HepG2 (cell line): ENCODE measurements around the gene SLC35F4. TPM values are rescaled to one million over a fixed set of nuclear protein-coding genes. Genes with fewer than 3 reads are reported as not detected.

Experiments used
- ATAC-seq: fragments of 200-7000 bp; cut with Tn5 transposase; 3 replicates; pipeline ENCODE4 v1.9.1; 2020; ENCODE audit warnings: mild to moderate bottlenecking, moderate library complexity
- BruUV-seq: library from RNA; stranded (reverse); fragments of 400-500 nt; replicated peaks from 2 replicates; lab custom pipeline; 2021; lab: Mats Ljungman, UMichigan
- CTCF ChIA-PET: fragments of 300-600 bp; formaldehyde crosslinking; extraction: SDS; loops from one replicate; lab custom pipeline; 2021; ENCODE audit warnings: low total read pairs, inconsistent platforms, low intra/inter-chr PET ratio; lab: Yijun Ruan, JAX
- POLR2A ChIA-PET: fragments of 350-600 bp; sonication (Branson Sonifier 250); formaldehyde crosslinking; loops from one replicate; lab custom pipeline; 2020; ENCODE audit warnings: antibody characterized with exemption, inconsistent platforms; lab: Yijun Ruan, JAX
- DNase-seq: peaks from one replicate; pipeline ENCODE4 v3.0.0-alpha.2; 2015; ENCODE audit warnings: low spot score
- FAIRE-seq: peaks from 3 replicates; lab custom pipeline; 2011; peaks lifted over from hg19 to GRCh38; lab: Jason Lieb, UNC
- H2AFZ ChIP-seq: one replicate; pipeline ENCODE4 v1.6.1; 2011; ENCODE audit warnings: low read length, inconsistent platforms
- H3K27ac ChIP-seq: fragments of 300-600 bp; 3 replicates; pipeline ENCODE4 v1.8.0; 2011; ENCODE audit warnings: mixed run types, mild to moderate bottlenecking, mixed read lengths, low read length, inconsistent platforms; ENCODE audit not compliant: insufficient read depth; ENCODE audit errors: extremely low read length
- H3K27me3 ChIP-seq, 2 experiments: fragments of 200-600 bp in 1 of 2; 2 replicates in 1 of 2; 3 replicates in 1 of 2; pipeline versions ENCODE4 v1.6.0 to v1.8.0; 2011; ENCODE audit warnings: low read length in 2 of 2, mild to moderate bottlenecking in 2 of 2, moderate library complexity in 2 of 2, inconsistent platforms in 1 of 2; ENCODE audit not compliant: insufficient read depth in 2 of 2, control insufficient read depth in 1 of 2
- H3K36me3 ChIP-seq, 2 experiments: fragments of 200-600 bp in 1 of 2; replicated peaks in 1 of 2; 2 replicates in 1 of 2; 3 replicates in 1 of 2; pipeline versions ENCODE4 v1.5.1 to v1.8.0; 2011; ENCODE audit warnings: low read length in 2 of 2, inconsistent platforms in 1 of 2; ENCODE audit not compliant: insufficient read depth in 2 of 2, control insufficient read depth in 1 of 2
- H3K4me1 ChIP-seq: 2 replicates; pipeline ENCODE4 v1.5.1; 2012; ENCODE audit warnings: low read length, inconsistent platforms; ENCODE audit not compliant: insufficient read depth
- H3K4me2 ChIP-seq: 2 replicates; pipeline ENCODE4 v1.6.0; 2011; ENCODE audit warnings: low read depth, low read length, inconsistent platforms
- H3K4me3 ChIP-seq, 3 experiments: fragments of 200-600 bp in 1 of 3; sonication (generic), shearing (Covaris generic) in 1 of 3; replicated peaks in 1 of 3; 2 replicates each; pipeline ENCODE4 v1.5.1; 2011 to 2016; ENCODE audit warnings: low read length in 3 of 3, inconsistent platforms in 2 of 3, low read depth in 2 of 3, mild to moderate bottlenecking in 2 of 3, control low read depth in 1 of 3, mixed read lengths in 1 of 3; ENCODE audit not compliant: insufficient read depth in 1 of 3
- H3K79me2 ChIP-seq: one replicate; pipeline ENCODE4 v1.6.1; 2011; ENCODE audit warnings: low read length, inconsistent platforms; ENCODE audit not compliant: insufficient read depth
- H3K9ac ChIP-seq: 2 replicates; pipeline ENCODE4 v1.6.0; 2011; ENCODE audit warnings: mild to moderate bottlenecking, low read depth, low read length, inconsistent platforms; ENCODE audit not compliant: insufficient read depth
- H3K9me3 ChIP-seq: 2 replicates; pipeline ENCODE4 v1.5.1; 2012; ENCODE audit warnings: mild to moderate bottlenecking, low read length
- H4K20me1 ChIP-seq: 2 replicates; pipeline ENCODE4 v1.6.0; 2011; ENCODE audit warnings: inconsistent platforms, mild to moderate bottlenecking, low read length, moderate library complexity; ENCODE audit not compliant: insufficient read depth
- CENPT ChIP-seq: sonication (generic); formaldehyde crosslinking; IDR thresholded peaks from 2 replicates; pipeline ENCODE4 v1.8.0; 2022; ENCODE audit warnings: low read depth, mild to moderate bottlenecking, moderate library complexity, missing genetic modification reagents
- MIER3 ChIP-seq: IDR thresholded peaks from 2 replicates; pipeline ENCODE4 v1.6.1; 2016; ENCODE audit warnings: missing compliant biosample characterization, borderline replicate concordance
- PCBP2 ChIP-seq: fragments of 200-400 bp; formaldehyde crosslinking; optimal IDR thresholded peaks from 2 replicates; pipeline ENCODE3; 2018; ENCODE audit warnings: low read length, low read depth; ENCODE audit not compliant: poor library complexity, severe bottlenecking
- PRMT3 ChIP-seq: sonication (generic); formaldehyde crosslinking; IDR thresholded peaks from 2 replicates; pipeline ENCODE4 v1.8.1; 2022; ENCODE audit warnings: low read depth, mild to moderate bottlenecking, moderate library complexity, missing genetic modification reagents, borderline replicate concordance
- RARG ChIP-seq: sonication (generic); formaldehyde crosslinking; IDR thresholded peaks from 2 replicates; pipeline ENCODE4 v1.4.0; 2020; ENCODE audit warnings: low read depth, mild to moderate bottlenecking, missing genetic modification reagents
- TEAD2 ChIP-seq: sonication (generic); formaldehyde crosslinking; IDR thresholded peaks from 2 replicates; pipeline ENCODE4 v1.9.0; 2021; ENCODE audit warnings: missing genetic modification reagents
- TRIM24 ChIP-seq: sonication (generic); formaldehyde crosslinking; IDR thresholded peaks from 2 replicates; pipeline ENCODE4 v1.8.0; 2022; ENCODE audit warnings: mild to moderate bottlenecking, missing genetic modification reagents
- ZNF101 ChIP-seq: sonication (generic); formaldehyde crosslinking; IDR thresholded peaks from 2 replicates; pipeline ENCODE4 v1.4.0; 2020; ENCODE audit warnings: mild to moderate bottlenecking, low read depth, missing genetic modification reagents, borderline replicate concordance
- ZNF143 ChIP-seq: sonication (generic); formaldehyde crosslinking; IDR thresholded peaks from 2 replicates; pipeline ENCODE4 v1.4.0; 2020; ENCODE audit warnings: missing genetic modification reagents
- ZNF160 ChIP-seq: sonication (generic); formaldehyde crosslinking; IDR thresholded peaks from 2 replicates; pipeline ENCODE4 v1.8.0; 2022; ENCODE audit warnings: mild to moderate bottlenecking, inconsistent platforms, missing genetic modification reagents
- ZNF547 ChIP-seq: sonication (generic); formaldehyde crosslinking; IDR thresholded peaks from 2 replicates; pipeline ENCODE4 v1.5.1; 2020; ENCODE audit warnings: mild to moderate bottlenecking, missing genetic modification reagents
- ZNF570 ChIP-seq: sonication (generic); formaldehyde crosslinking; IDR thresholded peaks from 2 replicates; pipeline ENCODE4 v1.4.0; 2020; ENCODE audit warnings: mild to moderate bottlenecking, missing genetic modification reagents, borderline replicate concordance
- ZNF7 ChIP-seq: IDR thresholded peaks from 2 replicates; pipeline ENCODE4 v1.6.1; 2016; ENCODE audit warnings: missing biosample characterization, missing genetic modification reagents
- ZNF747 ChIP-seq: sonication (generic); formaldehyde crosslinking; IDR thresholded peaks from 2 replicates; pipeline ENCODE4 v1.8.1; 2023; ENCODE audit warnings: missing genetic modification reagents, mild to moderate bottlenecking, borderline replicate concordance
- WGBS: methylation state at CpG from one replicate; pipeline ENCODE4 v1.1.6; 2017; ENCODE audit warnings: low lambda C conversion rate; 5-methylcytosine and 5-hydroxymethylcytosine counted together
- in situ Hi-C: cut with HindIII; loops from 2 replicates; pipeline ENCODE4 v1.10.0; 2017; ENCODE audit warnings: low pct_unique_long_range_greater_than_20kb; ENCODE audit not compliant: extremely low pct_ligation_motif_present
- intact Hi-C: fragments of 100-400 bp; cut with micrococcal nuclease; formaldehyde crosslinking; loops from one replicate; pipeline ENCODE4 v1.10.0; 2022; ENCODE audit not compliant: unreplicated experiment
- polyA plus RNA-seq, 8 experiments: library from polyadenylated mRNA; depleted of rRNA in 3 of 8; stranded (reverse) in 7 of 8; unstranded in 1 of 8; fragments of >200 nt; fragmentation: Illumina TruSeq in 4 of 8; extraction: Trizol in 4 of 8; gene quantifications; 2 replicates each; pipeline versions ENCODE4 v1.2.1 to v1.2.3, GENCODE V29; 2011 to 2016; ENCODE audit warnings: low read depth in 4 of 8, missing spikeins in 1 of 8, mixed read lengths in 1 of 8; ENCODE audit not compliant: insufficient read depth in 1 of 8
- total RNA-seq, 5 experiments: library from RNA; depleted of rRNA; stranded (reverse); fragments of >200 nt; fragmentation: Illumina TruSeq; extraction: Trizol; gene quantifications; 2 replicates each; pipeline ENCODE4 v1.2.3, GENCODE V29; 2016; ENCODE audit warnings: low read depth in 1 of 5

SLC35F4 gene
- total and polyA plus RNA-seq, 2 of the 13 experiments (the other 11 are each of a cell fraction or from before 2014, with no cell fraction given), result not detected

DNA sequence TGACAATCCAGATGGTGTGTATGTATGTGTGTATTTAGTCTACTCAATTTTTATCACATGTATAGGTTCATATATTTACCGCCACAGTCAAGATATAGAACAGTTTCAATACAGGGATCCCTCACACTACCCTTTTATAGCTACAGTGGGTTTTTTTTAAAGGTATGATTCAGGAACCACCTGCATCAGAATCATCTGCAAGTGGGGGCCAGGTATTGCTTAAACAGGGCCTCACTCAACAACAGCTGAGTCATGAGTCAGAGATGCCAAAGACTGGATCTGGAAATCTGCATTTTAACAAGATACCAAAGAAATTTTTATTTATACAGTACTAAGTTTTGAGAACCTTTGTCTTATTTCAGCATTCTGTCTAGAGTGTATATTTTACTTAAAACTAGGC is 117.6 kb downstream of the SLC35F4 start:
- WGBS, result 83% methylated on average over 1 of the region's 1 CpG
- Histone ChIP-seq H3K4me3 (no peak overlapping the region), H2AFZ (no peak overlapping the region), H3K4me1 (no peaks in the 10 kb centered on the region), H4K20me1 (no peaks in the 10 kb centered on the region), H3K79me2 (no peaks in the 10 kb centered on the region), H3K4me2 (no peak overlapping the region), H3K27me3 (no peaks in the 10 kb centered on the region), H3K27ac (no peak overlapping the region), H3K36me3 (no peaks in the 10 kb centered on the region), H3K9me3 (no peaks in the 10 kb centered on the region), H3K9ac (no peak overlapping the region)
- in situ Hi-C loops, result no loop called here
- intact Hi-C loops, result no loop called here
- no peak for ATAC-seq
- ChIA-PET POLR2A (no interaction called here), CTCF (no interaction called here)
- TF ChIP-seq CENPT (CRISPR knock-in tag) (no peak), ZNF160 (CRISPR knock-in tag) (no peak), ZNF547 (no peak), PRMT3 (CRISPR knock-in tag) (no peak), ZNF143 (no peak), MIER3 (CRISPR knock-in tag) (no peak), ZNF7 (CRISPR knock-in tag) (no peak), RARG (CRISPR knock-in tag) (no peak), TEAD2 (CRISPR knock-in tag) (no peak), ZNF570 (no peak), ZNF747 (CRISPR knock-in tag) (no peak), ZNF101 (CRISPR knock-in tag) (no peak), TRIM24 (no peak), PCBP2 (no peak)
- no TSS peak for BruUV-seq
- no peak for DNase-seq
- no peak for FAIRE-seq
